GM12878 (cell line): Measurements from ENCODE around the gene PLEKHH1. TPM values are rescaled to one million over a fixed set of nuclear protein-coding genes. Genes with fewer than 3 reads are reported as not detected.

ENCODE experiments used
- ATAC-seq: fragments of 200-7000 bp; cut with Tn5 transposase; 3 replicates; pipeline ENCODE4 v1.9.1; 2020; ENCODE audit warnings: mild to moderate bottlenecking, moderate library complexity
- BruUV-seq: library from RNA; stranded (reverse); fragments of 400-500 nt; replicated peaks from 2 replicates; lab custom pipeline; 2021; lab: Mats Ljungman, UMichigan
- CTCF ChIA-PET: fragments of 300-600 bp; sonication (Branson Sonifier 250); formaldehyde crosslinking; extraction: SDS; loops from one replicate; lab custom pipeline; 2021; ENCODE audit warnings: inconsistent platforms; lab: Yijun Ruan, JAX
- POLR2A ChIA-PET: fragments of 350-600 bp; formaldehyde crosslinking; extraction: SDS; loops from one replicate; lab custom pipeline; 2021; ENCODE audit warnings: inconsistent platforms; lab: Charles Lee
- RAD21 ChIA-PET: fragments of 300-600 bp; sonication (Branson Sonifier 250); formaldehyde crosslinking; loops from one replicate; lab custom pipeline; 2023; ENCODE audit warnings: antibody characterized with exemption; ENCODE audit not compliant: unreplicated experiment; lab: Charles Lee
- SMC1A ChIA-PET: fragments of 300-600 bp; sonication (Branson Sonifier 250); formaldehyde crosslinking; loops from one replicate; lab custom pipeline; 2023; ENCODE audit not compliant: unreplicated experiment, uncharacterized antibody; lab: Charles Lee
- DNase-seq: peaks from one replicate; pipeline ENCODE4 v3.0.0-alpha.2; 2011; ENCODE audit warnings: low read depth, low spot score
- FAIRE-seq: peaks from 3 replicates; lab custom pipeline; 2011; peaks lifted over from hg19 to GRCh38; lab: Jason Lieb, UNC
- H2AFZ ChIP-seq: 2 replicates; pipeline ENCODE4 v1.6.0; 2011; ENCODE audit warnings: low read depth, low read length, control low read depth; ENCODE audit not compliant: control insufficient read depth
- H3K27ac ChIP-seq: 2 replicates; pipeline ENCODE4 v1.5.1; 2011; ENCODE audit warnings: control low read depth; ENCODE audit not compliant: control insufficient read depth, insufficient read depth
- H3K27me3 ChIP-seq, 2 experiments: replicated peaks in 1 of 2; 2 replicates each; pipeline versions ENCODE4 v1.6.0 to v1.6.1; 2011; ENCODE audit warnings: low read length in 1 of 2; ENCODE audit not compliant: control insufficient read depth in 2 of 2, insufficient read depth in 2 of 2
- H3K36me3 ChIP-seq, 2 experiments: 2 replicates each; pipeline ENCODE4 v1.5.1; 2011; ENCODE audit warnings: low read length in 1 of 2; ENCODE audit not compliant: control insufficient read depth in 2 of 2, insufficient read depth in 2 of 2
- H3K4me1 ChIP-seq: 2 replicates; pipeline ENCODE4 v1.6.1; 2011; ENCODE audit warnings: mild to moderate bottlenecking, low read length, moderate library complexity, mixed read lengths; ENCODE audit not compliant: control insufficient read depth, insufficient read depth
- H3K4me2 ChIP-seq: 2 replicates; pipeline ENCODE4 v1.6.0; 2011; ENCODE audit warnings: control low read depth; ENCODE audit not compliant: control insufficient read depth, insufficient read depth
- H3K4me3 ChIP-seq: fragments of 200-600 bp; sonication (generic); 2 replicates; pipeline ENCODE4 v1.5.1; 2016
- H3K79me2 ChIP-seq: 2 replicates; pipeline ENCODE4 v1.6.0; 2011; ENCODE audit warnings: low read length; ENCODE audit not compliant: control insufficient read depth, insufficient read depth
- H3K9ac ChIP-seq: 2 replicates; pipeline ENCODE4 v1.8.0; 2011; ENCODE audit warnings: low read length, control low read depth, mixed read lengths; ENCODE audit not compliant: control insufficient read depth, insufficient read depth
- H3K9me3 ChIP-seq: replicated peaks from 3 replicates; pipeline ENCODE4 v1.5.1; 2011; ENCODE audit warnings: mild to moderate bottlenecking, low read length; ENCODE audit not compliant: control insufficient read depth, insufficient read depth
- H4K20me1 ChIP-seq: 2 replicates; pipeline ENCODE4 v1.6.0; 2011; ENCODE audit not compliant: control insufficient read depth, insufficient read depth
- CTCF ChIP-seq, 3 experiments: IDR thresholded peaks in 2 of 3; conservative IDR thresholded peaks in 1 of 3; 2 replicates each; pipeline ENCODE4 v1.5.1; 2011; ENCODE audit warnings: low read depth in 3 of 3, low read length in 3 of 3, mild to moderate bottlenecking in 3 of 3, control low read depth in 2 of 3, moderate library complexity in 2 of 3, inconsistent platforms in 1 of 3, mixed read lengths in 1 of 3; ENCODE audit not compliant: control insufficient read depth in 2 of 3, insufficient read depth in 1 of 3; ENCODE audit errors: extremely low read depth in 1 of 3
- E2F8 ChIP-seq: fragments of 450-650 bp; IDR thresholded peaks from 2 replicates; pipeline ENCODE4 v1.6.1; 2018; ENCODE audit warnings: mild to moderate bottlenecking, low read depth, moderate library complexity; ENCODE audit not compliant: partially characterized antibody
- MTA3 ChIP-seq: IDR thresholded peaks from 2 replicates; pipeline ENCODE4 v1.6.1; 2012; ENCODE audit warnings: low read length, inconsistent platforms, borderline replicate concordance
- RAD21 ChIP-seq: IDR thresholded peaks from 2 replicates; pipeline ENCODE4 v1.6.1; 2011; ENCODE audit warnings: mild to moderate bottlenecking, low read depth, low read length, moderate library complexity; ENCODE audit not compliant: insufficient read depth
- ZBTB33 ChIP-seq: fragments of 450-650 bp; IDR thresholded peaks from 2 replicates; pipeline ENCODE4 v1.6.1; 2017; ENCODE audit warnings: mild to moderate bottlenecking
- WGBS: methylation state at CpG from one replicate; pipeline ENCODE4 v1.1.6; 2016; ENCODE audit warnings: low lambda C conversion rate; ENCODE audit not compliant: insufficient replicate concordance, insufficient coverage; ENCODE audit errors: missing lambda C conversion rate; 5-methylcytosine and 5-hydroxymethylcytosine counted together
- in situ Hi-C: fragments of 300-500 bp; cut with MboI; formaldehyde crosslinking; loops from 9 replicates; pipeline ENCODE4 v1.14.3; 2018; ENCODE audit warnings: mixed read lengths
- intact Hi-C: fragments of 100-400 bp; cut with micrococcal nuclease; formaldehyde crosslinking; loops from one replicate; pipeline ENCODE4 v1.14.2; 2022; ENCODE audit not compliant: unreplicated experiment
- polyA plus RNA-seq, 11 experiments: library from polyadenylated mRNA; depleted of rRNA in 4 of 11; unstranded in 6 of 11; stranded (reverse) in 5 of 11; fragments of >200 nt; fragmentation: Nextera tagmentation in 4 of 11; fragmentation: Illumina TruSeq in 1 of 11; extraction: Ambion mirVana in 4 of 11; extraction: Trizol in 1 of 11; gene quantifications; 1 replicate in 1 of 11; 2 replicates in 10 of 11; pipeline versions ENCODE4 v1.2.1 to v1.2.3, GENCODE V29; 2011 to 2016; ENCODE audit warnings: inconsistent platforms in 2 of 11, missing spikeins in 2 of 11, low read depth in 1 of 11
- total RNA-seq, 4 experiments: library from RNA; depleted of rRNA in 3 of 4; stranded (reverse); fragments of >200 nt in 3 of 4; fragmentation: Illumina TruSeq in 1 of 4; extraction: Trizol in 1 of 4; gene quantifications; 2 replicates each; pipeline versions ENCODE4 v1.2.1 to v1.2.3, GENCODE V29; 2013 to 2021

PLEKHH1 gene
- total and polyA plus RNA-seq, 10 of the 15 experiments (the other 5 are each of a cell fraction or from before 2014, with no cell fraction given), result 0.11 to 0.95 (median 0.41) TPM

- no peak for TF ChIP-seq ZBTB33
- TF ChIP-seq E2F8, result no peak
These were observed 22.5 kb downstream of the PLEKHH1 start (continued) for GRCh38 chr14:67555518-67556090.

- H3K4me3 ChIP-seq, result no peak overlapping the region
- in situ Hi-C loops, result no loop called here
- H3K27me3 ChIP-seq, result no peaks in the 10 kb centered on the region; a peak in 1 of 4 replicates
- ATAC-seq, result no peak
- H3K9me3 ChIP-seq, result no peaks in the 10 kb centered on the region
- BruUV-seq, result no TSS peak
- H3K4me1 ChIP-seq, result no peaks in the 10 kb centered on the region
- 49% methylated on average over 2 of the region's 2 CpGs for WGBS
- no peak overlapping the region for H2AFZ ChIP-seq
- H3K79me2 ChIP-seq, result no peaks in the 10 kb centered on the region
- no peak overlapping the region for H3K27ac ChIP-seq
- no peaks in the 10 kb centered on the region for H4K20me1 ChIP-seq
- FAIRE-seq, result no peak
- ChIA-PET CTCF (interaction anchor here (1.1 to 3.8 kb wide), 8 partner anchors 8 to 148 kb away, joined by 3 to 22 read pairs (median 6); no protein-coding TSS in a partner anchor), POLR2A (interaction anchor here (0.6 kb wide), 1 partner anchor 10 kb away, joined by 4 read pairs; no protein-coding TSS in a partner anchor), RAD21 (interaction anchor here (3.3 kb wide), 1 partner anchor 15 kb away, joined by 12 read pairs; no protein-coding TSS in a partner anchor), SMC1A (interaction anchor here (0.6 to 2.8 kb wide), 6 partner anchors 13 to 129 kb away, joined by 3 to 15 read pairs (median 5); no protein-coding TSS in a partner anchor)
- no peak overlapping the region for H3K9ac ChIP-seq
- intact Hi-C loops, result no loop called here
- DNase-seq, result no peak
- H3K4me2 ChIP-seq, result no peak overlapping the region
- TF ChIP-seq RAD21 (0 out of 2 replicates have a peak, but pooled peaks have one; percentile 15), CTCF (IDR thresholded peaks at IDR 0.05 in 2 of 3, conservative IDR thresholded peaks at IDR 0.05 in 1 of 3; ENCODE audit: control insufficient read depth in 2 of 3, extremely low read depth in 1 of 3, insufficient read depth in 1 of 3, low read depth in 3 of 3, low read length in 3 of 3) (peak in 1 of 3 experiments; percentile 14; a peak in 1 of 6 replicates), MTA3 (no peak)
- no peaks in the 10 kb centered on the region for H3K36me3 ChIP-seq
These were observed 23.6 kb downstream of the PLEKHH1 start for GRCh38 chr14:67556671-67557070.
